Measurements from ENCODE around the gene SCAMP5. TPM values are rescaled to one million over a fixed set of nuclear protein-coding genes. Genes with fewer than 3 reads are reported as not detected.
A peak's percentile ranks its signal among the peaks of the same experiment; 100 is the strongest.

The SCAMP5 gene
- total RNA-seq, 1 experiment from 2014 or later = 0.29 TPM

DNA sequence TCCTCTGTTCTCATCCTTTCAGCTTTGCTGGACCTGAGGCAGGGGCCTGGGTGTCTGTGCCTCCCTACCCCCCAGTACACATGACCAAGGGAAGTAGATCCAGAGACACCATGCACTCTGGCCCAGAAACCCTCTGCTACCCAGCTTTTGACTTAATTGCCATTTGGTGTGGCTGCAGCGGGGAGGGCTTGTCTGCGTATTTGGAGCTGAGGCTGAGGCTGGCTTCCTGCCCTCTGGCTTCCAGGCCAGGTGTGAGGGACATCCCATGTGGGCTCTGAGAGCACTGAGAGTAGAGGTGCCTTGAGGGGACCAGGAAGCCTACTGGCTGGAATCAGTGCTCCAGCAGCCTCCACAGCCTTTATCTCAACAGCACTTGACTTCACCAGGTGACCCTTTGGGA is 54.9 kb downstream of the SCAMP5 start:
- Histone ChIP-seq H3K9me3 (replicated peaks) (no peaks in the 10 kb centered on the region), H3K27ac (no peak overlapping the region), H3K36me3 (peaks cover 11% of the 10 kb centered on the region), H3K4me3 (no peak overlapping the region), H3K4me1 (replicated peaks) (peaks cover 47% of the 10 kb centered on the region), H3K27me3 (replicated peaks) (no peaks in the 10 kb centered on the region)
- no peak for DNase-seq (ENCODE audit: low read depth in 1 of 2, low spot score in 2 of 2)

DNA sequence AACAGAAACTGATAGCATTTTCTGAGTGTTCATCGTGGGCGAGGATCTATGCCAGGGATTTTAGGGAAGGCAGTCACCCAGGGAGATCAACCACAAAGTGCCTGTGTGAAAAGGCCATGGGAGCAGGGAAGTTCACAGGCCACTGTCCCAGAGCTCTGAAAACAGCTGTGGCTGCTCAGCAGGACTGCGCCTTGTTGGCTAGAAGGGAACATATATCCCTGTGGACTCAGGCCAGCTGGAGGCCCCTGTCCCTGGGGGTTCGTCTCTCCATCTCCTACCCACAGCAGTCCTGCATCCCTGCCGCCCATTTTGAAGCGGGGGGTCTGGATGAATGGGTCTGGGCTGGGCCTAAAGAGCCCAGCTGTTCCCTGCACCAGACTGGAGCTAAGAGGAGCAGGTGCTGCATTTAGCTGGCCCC is 55.8 kb downstream of the SCAMP5 start:
- Histone ChIP-seq H3K27ac (no peak overlapping the region), H3K4me1 (replicated peaks) (peaks cover 37% of the 10 kb centered on the region), H3K36me3 (peaks cover 11% of the 10 kb centered on the region), H3K4me3 (no peak overlapping the region), H3K9me3 (replicated peaks) (no peaks in the 10 kb centered on the region), H3K27me3 (replicated peaks) (no peaks in the 10 kb centered on the region)
- DNase-seq (ENCODE audit: low read depth in 1 of 2, low spot score in 2 of 2) = no peak

DNA sequence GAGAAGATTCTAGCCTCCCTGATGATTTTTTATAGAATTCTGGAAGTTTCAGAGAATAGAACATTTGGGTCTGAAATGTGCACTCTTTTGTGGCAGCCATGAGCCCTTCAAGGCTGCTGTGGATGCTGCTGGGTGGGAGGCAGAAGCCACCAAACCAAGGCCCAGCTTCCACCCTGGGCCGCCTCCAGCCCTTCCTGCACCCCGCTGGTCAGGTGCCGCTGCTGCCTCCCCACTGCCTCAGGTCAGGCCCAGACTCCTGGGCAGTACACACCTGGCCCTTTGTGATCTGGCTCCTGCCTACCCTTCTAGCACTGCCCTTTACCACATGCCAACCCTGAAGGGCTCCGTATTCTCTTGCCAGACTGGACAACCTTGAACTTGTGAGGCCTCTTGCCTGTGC is 56.3 kb downstream of the SCAMP5 start:
- DNase-seq (ENCODE audit: low read depth in 1 of 2, low spot score in 2 of 2) = no peak

GRCh38 chr15:75052972-75053747 is 57.8 kb downstream of the SCAMP5 start:
- DNase-seq (ENCODE audit: low read depth in 1 of 2, low spot score in 2 of 2) = no peak
- Histone ChIP-seq H3K4me1 (replicated peaks) (peaks cover 18% of the 10 kb centered on the region), H3K27me3 (replicated peaks) (no peaks in the 10 kb centered on the region), H3K27ac (no peak overlapping the region), H3K4me3 (no peak overlapping the region), H3K9me3 (replicated peaks) (no peaks in the 10 kb centered on the region), H3K36me3 (peaks cover 11% of the 10 kb centered on the region)

More for the DNA sequence above, 56.3 kb downstream of the SCAMP5 start:
- H3K36me3 ChIP-seq = peaks cover 11% of the 10 kb centered on the region
- peaks cover 32% of the 10 kb centered on the region for H3K4me1 ChIP-seq (replicated peaks)
- no peaks in the 10 kb centered on the region for H3K9me3 ChIP-seq (replicated peaks)
- H3K27ac ChIP-seq = no peak overlapping the region
- no peak overlapping the region for H3K4me3 ChIP-seq
- no peaks in the 10 kb centered on the region for H3K27me3 ChIP-seq (replicated peaks)

- H3K36me3 ChIP-seq = peaks cover 6% of the 10 kb centered on the region; the same call in 1 of the 2 replicates
- DNase-seq (ENCODE audit: low read depth in 1 of 2, low spot score in 2 of 2) = no peak
- H3K4me1 ChIP-seq (replicated peaks) = peaks cover 18% of the 10 kb centered on the region
- no peaks in the 10 kb centered on the region for H3K9me3 ChIP-seq (replicated peaks)
- no peak overlapping the region for H3K4me3 ChIP-seq
- H3K27ac ChIP-seq = no peak overlapping the region
- H3K27me3 ChIP-seq (replicated peaks) = no peaks in the 10 kb centered on the region
These were observed 58.4 kb downstream of the SCAMP5 start for GRCh38 chr15:75053748-75054125.

- Histone ChIP-seq H3K4me3 (no peak overlapping the region), H3K4me1 (replicated peaks) (peaks cover 18% of the 10 kb centered on the region), H3K36me3 (no peaks in the 10 kb centered on the region), H3K27ac (no peak overlapping the region), H3K9me3 (replicated peaks) (no peaks in the 10 kb centered on the region), H3K27me3 (replicated peaks) (no peaks in the 10 kb centered on the region)
- DNase-seq (ENCODE audit: low read depth in 1 of 2, low spot score in 2 of 2) = peak in 1 of 2 experiments; percentile 66
These were observed 59.0 kb downstream of the SCAMP5 start for GRCh38 chr15:75054172-75054897.

- Histone ChIP-seq H3K9me3 (replicated peaks) (no peaks in the 10 kb centered on the region), H3K27ac (no peak overlapping the region), H3K4me3 (no peak overlapping the region), H3K27me3 (replicated peaks) (no peaks in the 10 kb centered on the region), H3K4me1 (replicated peaks) (peaks cover 21% of the 10 kb centered on the region), H3K36me3 (no peaks in the 10 kb centered on the region)
- no peak for DNase-seq (ENCODE audit: low read depth in 1 of 2, low spot score in 2 of 2)
These were observed 60.7 kb downstream of the SCAMP5 start for GRCh38 chr15:75056036-75056435.

GRCh38 chr15:75058127-75058905 is 63.0 kb downstream of the SCAMP5 start:
- Histone ChIP-seq H3K4me1 (replicated peaks) (peaks cover 29% of the 10 kb centered on the region), H3K36me3 (no peaks in the 10 kb centered on the region), H3K4me3 (no peak overlapping the region), H3K27ac (no peak overlapping the region), H3K9me3 (replicated peaks) (no peaks in the 10 kb centered on the region), H3K27me3 (replicated peaks) (no peaks in the 10 kb centered on the region)
- DNase-seq (ENCODE audit: low read depth in 1 of 2, low spot score in 2 of 2) = no peak

DNA sequence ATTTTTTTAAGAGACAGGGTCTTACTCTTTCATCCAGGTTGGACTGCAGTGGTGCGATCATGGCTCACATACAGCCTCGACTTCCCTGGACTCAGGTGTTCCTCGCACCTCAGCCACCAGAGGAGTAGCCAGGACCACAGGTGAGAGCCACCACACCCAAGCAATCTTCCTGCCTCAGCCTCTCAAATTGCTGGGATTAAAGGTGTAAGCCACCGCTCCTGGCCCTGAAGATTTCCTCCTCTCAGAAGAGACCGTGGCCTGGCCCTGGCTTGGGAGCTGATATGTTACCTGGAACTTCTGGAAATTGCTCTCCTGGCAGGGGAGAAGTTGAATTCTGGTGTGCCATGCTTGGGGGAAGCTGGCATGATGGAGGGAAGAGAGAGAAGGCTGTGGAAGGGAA is 64.2 kb downstream of the SCAMP5 start:
- no peak for DNase-seq (ENCODE audit: low read depth in 1 of 2, low spot score in 2 of 2)
- Histone ChIP-seq H3K27ac (no peak overlapping the region), H3K4me1 (replicated peaks) (peaks cover 20% of the 10 kb centered on the region), H3K36me3 (no peaks in the 10 kb centered on the region), H3K9me3 (replicated peaks) (no peaks in the 10 kb centered on the region), H3K4me3 (no peak overlapping the region), H3K27me3 (replicated peaks) (no peaks in the 10 kb centered on the region)

DNA sequence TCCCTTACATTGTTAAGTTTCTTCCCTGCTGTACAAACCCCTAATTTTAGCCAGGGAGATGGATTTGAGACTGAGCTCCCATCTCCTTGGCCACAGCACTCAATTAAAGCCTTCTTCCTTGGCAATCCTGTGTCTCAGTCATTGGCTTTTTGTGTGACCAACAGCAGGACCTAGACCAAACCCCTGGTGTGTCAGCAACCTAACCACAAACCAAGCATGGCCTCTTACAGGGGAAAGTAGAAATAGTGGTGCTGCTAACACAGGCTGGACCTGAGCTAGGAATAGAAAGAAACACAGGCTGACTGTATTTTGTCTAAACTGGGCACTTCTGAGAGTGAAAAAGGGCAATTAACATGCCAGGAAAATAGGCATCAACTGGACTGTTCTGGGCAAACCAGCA is 65.9 kb downstream of the SCAMP5 start:
- Histone ChIP-seq H3K27me3 (replicated peaks) (no peaks in the 10 kb centered on the region), H3K4me3 (no peak overlapping the region), H3K9me3 (replicated peaks) (no peaks in the 10 kb centered on the region), H3K36me3 (no peaks in the 10 kb centered on the region), H3K27ac (no peak overlapping the region), H3K4me1 (replicated peaks) (peaks cover 25% of the 10 kb centered on the region)
- peak in 1 of 2 experiments; percentile 42 for DNase-seq (ENCODE audit: low read depth in 1 of 2, low spot score in 2 of 2)

- Histone ChIP-seq H3K9me3 (replicated peaks) (no peaks in the 10 kb centered on the region), H3K27ac (no peak overlapping the region), H3K4me1 (replicated peaks) (peaks cover 39% of the 10 kb centered on the region), H3K4me3 (no peak overlapping the region), H3K27me3 (replicated peaks) (no peaks in the 10 kb centered on the region), H3K36me3 (no peaks in the 10 kb centered on the region)
- DNase-seq (ENCODE audit: low read depth in 1 of 2, low spot score in 2 of 2) = peak in 1 of 2 experiments; percentile 25
These were observed 67.3 kb downstream of the SCAMP5 start for GRCh38 chr15:75062706-75063105.

- no peak overlapping the region for H3K4me3 ChIP-seq
- no peaks in the 10 kb centered on the region for H3K9me3 ChIP-seq (replicated peaks)
- no peaks in the 10 kb centered on the region for H3K36me3 ChIP-seq
- peaks cover 39% of the 10 kb centered on the region for H3K4me1 ChIP-seq (replicated peaks)
- DNase-seq (ENCODE audit: low read depth in 1 of 2, low spot score in 2 of 2) = peak in 1 of 2 experiments; percentile 30
- H3K27me3 ChIP-seq (replicated peaks) = no peaks in the 10 kb centered on the region
- no peak overlapping the region for H3K27ac ChIP-seq
These were observed 68.0 kb downstream of the SCAMP5 start for GRCh38 chr15:75063338-75063737.

GRCh38 chr15:75063889-75064288 is 68.5 kb downstream of the SCAMP5 start:
- no peaks in the 10 kb centered on the region for H3K27me3 ChIP-seq (replicated peaks)
- H3K4me1 ChIP-seq (replicated peaks) = peaks cover 40% of the 10 kb centered on the region
- no peaks in the 10 kb centered on the region for H3K36me3 ChIP-seq
- H3K9me3 ChIP-seq (replicated peaks) = no peaks in the 10 kb centered on the region
- DNase-seq (ENCODE audit: low read depth in 1 of 2, low spot score in 2 of 2) = peak in 1 of 2 experiments; percentile 34
- no peak overlapping the region for H3K27ac ChIP-seq
- no peak overlapping the region for H3K4me3 ChIP-seq

GRCh38 chr15:75064846-75065245 is 69.5 kb downstream of the SCAMP5 start:
- Histone ChIP-seq H3K27ac (no peak overlapping the region), H3K9me3 (replicated peaks) (no peaks in the 10 kb centered on the region), H3K27me3 (replicated peaks) (no peaks in the 10 kb centered on the region), H3K4me3 (no peak overlapping the region), H3K36me3 (no peaks in the 10 kb centered on the region), H3K4me1 (replicated peaks) (peaks cover 44% of the 10 kb centered on the region)
- DNase-seq (ENCODE audit: low read depth in 1 of 2, low spot score in 2 of 2) = no peak

Measured in SJSA1 (cell line).